Karpas-422 (cell line): ENCODE results near the gene KCNIP1. TPM values are rescaled to one million over a fixed set of nuclear protein-coding genes. Genes with fewer than 3 reads are reported as not detected.

Source experiments
- DNase-seq: peaks from one replicate; pipeline ENCODE4 v3.0.0-alpha.2; 2015
- H2AFZ ChIP-seq: fragments of 200-600 bp; sonication (generic); 2 replicates; pipeline ENCODE4 v1.6.1; 2014; ENCODE audit warnings: antibody characterized with exemption, low read length, mixed read lengths
- H3K27ac ChIP-seq: fragments of 200-600 bp; sonication (generic); 2 replicates; pipeline ENCODE4 v1.5.1; 2014; ENCODE audit warnings: mild to moderate bottlenecking, low read length, moderate library complexity
- H3K27me3 ChIP-seq: fragments of 200-600 bp; sonication (generic); 2 replicates; pipeline ENCODE4 v1.6.1; 2014; ENCODE audit warnings: low read length, mixed read lengths
- H3K36me3 ChIP-seq: fragments of 200-600 bp; sonication (generic); 2 replicates; pipeline ENCODE4 v1.6.1; 2014; ENCODE audit warnings: low read length, mixed read lengths; ENCODE audit not compliant: insufficient read depth
- H3K4me1 ChIP-seq: fragments of 200-600 bp; sonication (generic); 2 replicates; pipeline ENCODE4 v1.6.1; 2014; ENCODE audit warnings: mild to moderate bottlenecking, low read length, mixed read lengths
- H3K4me2 ChIP-seq: fragments of 200-600 bp; sonication (generic); 2 replicates; pipeline ENCODE4 v1.6.1; 2014; ENCODE audit warnings: low read length, low read depth, mild to moderate bottlenecking; ENCODE audit not compliant: poor library complexity, severe bottlenecking
- H3K4me3 ChIP-seq: fragments of 200-600 bp; sonication (generic); 2 replicates; pipeline ENCODE4 v1.5.1; 2014; ENCODE audit warnings: mild to moderate bottlenecking, antibody characterized with exemption, low read length, mixed read lengths
- H3K79me2 ChIP-seq: fragments of 200-600 bp; sonication (generic); 2 replicates; pipeline ENCODE4 v1.6.1; 2014; ENCODE audit warnings: mild to moderate bottlenecking, low read length, mixed read lengths
- H3K9ac ChIP-seq: fragments of 200-600 bp; sonication (generic); 2 replicates; pipeline ENCODE4 v1.6.0; 2014; ENCODE audit warnings: low read length
- H3K9me2 ChIP-seq: fragments of 200-600 bp; sonication (generic), shearing (Covaris generic); replicated peaks from 2 replicates; pipeline ENCODE4 v1.6.0; 2014; ENCODE audit warnings: mild to moderate bottlenecking, low read length, moderate library complexity; ENCODE audit not compliant: insufficient read depth
- H3K9me3 ChIP-seq: fragments of 300-700, 200-600 bp; sonication (generic); 2 replicates; pipeline ENCODE4 v1.6.1; 2014; ENCODE audit warnings: low read length, mixed read lengths
- H4K20me1 ChIP-seq: fragments of 200-600 bp; sonication (generic); 2 replicates; pipeline ENCODE4 v1.6.1; 2014; ENCODE audit warnings: mild to moderate bottlenecking, antibody characterized with exemption, low read length, low read depth; ENCODE audit not compliant: insufficient read depth
- total RNA-seq: library from RNA; depleted of rRNA; stranded (reverse); fragments of >200 nt; shearing (Covaris generic); gene quantifications from 2 replicates; pipeline ENCODE4 v1.2.3, GENCODE V29; 2014; ENCODE audit warnings: low replicate concordance

Gene KCNIP1
- total RNA-seq, 1 experiment from 2014 or later: not detected

GRCh38 chr5:170747357-170747756, 243.5 kb downstream of the KCNIP1 start:
- no peaks in the 10 kb centered on the region for H4K20me1 ChIP-seq
- H3K4me2 ChIP-seq: no peak overlapping the region
- no peak overlapping the region for H2AFZ ChIP-seq
- no peaks in the 10 kb centered on the region for H3K79me2 ChIP-seq
- no peak overlapping the region for H3K27ac ChIP-seq
- no peaks in the 10 kb centered on the region for H3K9me3 ChIP-seq
- DNase-seq: no peak
- no peaks in the 10 kb centered on the region for H3K4me1 ChIP-seq
- H3K4me3 ChIP-seq: no peak overlapping the region
- no peak overlapping the region for H3K9ac ChIP-seq
- no peaks in the 10 kb centered on the region for H3K27me3 ChIP-seq
- no peaks in the 10 kb centered on the region for H3K9me2 ChIP-seq
- no peaks in the 10 kb centered on the region for H3K36me3 ChIP-seq

- no peaks in the 10 kb centered on the region for H3K27me3 ChIP-seq
- no peaks in the 10 kb centered on the region for H3K9me2 ChIP-seq
- no peak overlapping the region for H3K4me3 ChIP-seq
- no peaks in the 10 kb centered on the region for H3K9me3 ChIP-seq
- H2AFZ ChIP-seq: no peak overlapping the region
- no peaks in the 10 kb centered on the region for H4K20me1 ChIP-seq
- H3K9ac ChIP-seq: no peak overlapping the region
- H3K36me3 ChIP-seq: no peaks in the 10 kb centered on the region
- no peak overlapping the region for H3K27ac ChIP-seq
- H3K4me1 ChIP-seq: no peaks in the 10 kb centered on the region
- no peak overlapping the region for H3K4me2 ChIP-seq
- no peak for DNase-seq
- no peaks in the 10 kb centered on the region for H3K79me2 ChIP-seq
Observed at GRCh38 chr5:170747851-170748250, 244.0 kb downstream of the KCNIP1 start.

- no peak overlapping the region for H3K4me2 ChIP-seq
- no peaks in the 10 kb centered on the region for H3K79me2 ChIP-seq
- no peak overlapping the region for H3K4me3 ChIP-seq
- no peaks in the 10 kb centered on the region for H4K20me1 ChIP-seq
- no peak overlapping the region for H3K27ac ChIP-seq
- H3K9ac ChIP-seq: no peak overlapping the region
- H3K9me3 ChIP-seq: no peaks in the 10 kb centered on the region
- H3K36me3 ChIP-seq: no peaks in the 10 kb centered on the region
- no peaks in the 10 kb centered on the region for H3K9me2 ChIP-seq
- H3K27me3 ChIP-seq: no peaks in the 10 kb centered on the region
- no peak overlapping the region for H2AFZ ChIP-seq
- no peaks in the 10 kb centered on the region for H3K4me1 ChIP-seq
- no peak for DNase-seq
Observed at GRCh38 chr5:170748951-170749471, 245.2 kb downstream of the KCNIP1 start.

- H3K4me2 ChIP-seq: no peak overlapping the region
- H3K79me2 ChIP-seq: no peaks in the 10 kb centered on the region
- H3K36me3 ChIP-seq: no peaks in the 10 kb centered on the region
- no peak overlapping the region for H3K27ac ChIP-seq
- H3K9me3 ChIP-seq: no peaks in the 10 kb centered on the region
- no peaks in the 10 kb centered on the region for H3K27me3 ChIP-seq
- H4K20me1 ChIP-seq: no peaks in the 10 kb centered on the region
- no peaks in the 10 kb centered on the region for H3K4me1 ChIP-seq
- H3K4me3 ChIP-seq: no peak overlapping the region
- no peak overlapping the region for H2AFZ ChIP-seq
- H3K9me2 ChIP-seq: no peaks in the 10 kb centered on the region
- no peak for DNase-seq
- no peak overlapping the region for H3K9ac ChIP-seq
Observed at GRCh38 chr5:170749911-170750431, 246.2 kb downstream of the KCNIP1 start.

GRCh38 chr5:170750791-170751190, 247.0 kb downstream of the KCNIP1 start:
- H2AFZ ChIP-seq: no peak overlapping the region
- H3K4me1 ChIP-seq: no peaks in the 10 kb centered on the region
- H3K4me2 ChIP-seq: no peak overlapping the region
- H3K79me2 ChIP-seq: no peaks in the 10 kb centered on the region
- no peaks in the 10 kb centered on the region for H3K9me3 ChIP-seq
- no peak overlapping the region for H3K9ac ChIP-seq
- H3K9me2 ChIP-seq: no peaks in the 10 kb centered on the region
- H3K27me3 ChIP-seq: no peaks in the 10 kb centered on the region
- H3K4me3 ChIP-seq: no peak overlapping the region
- H4K20me1 ChIP-seq: no peaks in the 10 kb centered on the region
- no peak overlapping the region for H3K27ac ChIP-seq
- no peaks in the 10 kb centered on the region for H3K36me3 ChIP-seq
- DNase-seq: no peak

- H3K79me2 ChIP-seq: no peaks in the 10 kb centered on the region
- H3K27me3 ChIP-seq: no peaks in the 10 kb centered on the region
- H3K9ac ChIP-seq: no peak overlapping the region
- no peaks in the 10 kb centered on the region for H3K9me3 ChIP-seq
- H4K20me1 ChIP-seq: no peaks in the 10 kb centered on the region
- H3K4me2 ChIP-seq: no peak overlapping the region
- no peak overlapping the region for H3K27ac ChIP-seq
- no peaks in the 10 kb centered on the region for H3K36me3 ChIP-seq
- H3K4me1 ChIP-seq: no peaks in the 10 kb centered on the region
- H2AFZ ChIP-seq: no peak overlapping the region
- no peak overlapping the region for H3K4me3 ChIP-seq
- no peaks in the 10 kb centered on the region for H3K9me2 ChIP-seq
- DNase-seq: no peak
Observed at GRCh38 chr5:170751631-170752030, 247.8 kb downstream of the KCNIP1 start.

GRCh38 chr5:170752257-170753215, 248.7 kb downstream of the KCNIP1 start:
- no peaks in the 10 kb centered on the region for H3K36me3 ChIP-seq
- H4K20me1 ChIP-seq: no peaks in the 10 kb centered on the region
- no peak for DNase-seq
- no peaks in the 10 kb centered on the region for H3K9me2 ChIP-seq
- no peaks in the 10 kb centered on the region for H3K4me1 ChIP-seq
- no peaks in the 10 kb centered on the region for H3K9me3 ChIP-seq
- no peaks in the 10 kb centered on the region for H3K27me3 ChIP-seq
- H3K4me2 ChIP-seq: no peak overlapping the region
- no peak overlapping the region for H3K27ac ChIP-seq
- no peak overlapping the region for H2AFZ ChIP-seq
- no peak overlapping the region for H3K4me3 ChIP-seq
- H3K9ac ChIP-seq: no peak overlapping the region
- H3K79me2 ChIP-seq: no peaks in the 10 kb centered on the region

GRCh38 chr5:170753311-170753710, 249.5 kb downstream of the KCNIP1 start:
- no peak overlapping the region for H3K4me3 ChIP-seq
- no peaks in the 10 kb centered on the region for H4K20me1 ChIP-seq
- H3K9me2 ChIP-seq: no peaks in the 10 kb centered on the region
- no peaks in the 10 kb centered on the region for H3K9me3 ChIP-seq
- no peaks in the 10 kb centered on the region for H3K4me1 ChIP-seq
- no peak overlapping the region for H2AFZ ChIP-seq
- no peaks in the 10 kb centered on the region for H3K36me3 ChIP-seq
- DNase-seq: no peak
- H3K27me3 ChIP-seq: no peaks in the 10 kb centered on the region
- no peak overlapping the region for H3K9ac ChIP-seq
- H3K79me2 ChIP-seq: no peaks in the 10 kb centered on the region
- no peak overlapping the region for H3K27ac ChIP-seq
- no peak overlapping the region for H3K4me2 ChIP-seq
